H9 (cell line): ENCODE results near the gene MRPS10. TPM values are rescaled to one million over a fixed set of nuclear protein-coding genes. Genes with fewer than 3 reads are reported as not detected.

Experiments used
- DNase-seq: peaks from one replicate; pipeline ENCODE4 v3.0.0-alpha.2; 2017
- H2AFZ ChIP-seq: one replicate; pipeline ENCODE4 v1.6.1; 2013; ENCODE audit warnings: mild to moderate bottlenecking, low read length, control low read depth, moderate library complexity
- H2AK5ac ChIP-seq: 2 replicates; pipeline ENCODE4 v1.6.1; 2013; ENCODE audit warnings: low read length, control low read depth, mixed read lengths; ENCODE audit not compliant: insufficient read length
- H2BK120ac ChIP-seq: one replicate; pipeline ENCODE4 v1.6.1; 2013; ENCODE audit warnings: low read depth, mild to moderate bottlenecking, low read length, control low read depth, inconsistent platforms; ENCODE audit not compliant: poor library complexity, severe bottlenecking
- H2BK12ac ChIP-seq: 2 replicates; pipeline ENCODE4 v1.6.1; 2013; ENCODE audit warnings: low read length, control low read depth, mixed read lengths, low read depth; ENCODE audit not compliant: insufficient read length
- H2BK15ac ChIP-seq: 2 replicates; pipeline ENCODE4 v1.6.1; 2013; ENCODE audit warnings: low read depth, low read length, control low read depth
- H2BK20ac ChIP-seq: one replicate; pipeline ENCODE4 v1.6.1; 2013; ENCODE audit warnings: low read depth, mild to moderate bottlenecking, low read length, control low read depth, inconsistent platforms; ENCODE audit not compliant: poor library complexity, severe bottlenecking
- H2BK5ac ChIP-seq: 2 replicates; pipeline ENCODE4 v1.6.1; 2013; ENCODE audit warnings: low read length, control low read depth, mixed read lengths; ENCODE audit not compliant: insufficient read length
- H3K14ac ChIP-seq: 2 replicates; pipeline ENCODE4 v1.6.1; 2013; ENCODE audit warnings: low read length, control low read depth; ENCODE audit not compliant: insufficient read depth
- H3K18ac ChIP-seq: 2 replicates; pipeline ENCODE4 v1.6.1; 2013; ENCODE audit warnings: low read depth, mild to moderate bottlenecking, mixed read lengths, low read length, control low read depth; ENCODE audit not compliant: insufficient read length
- H3K23ac ChIP-seq: 2 replicates; pipeline ENCODE4 v1.6.1; 2013; ENCODE audit warnings: low read length, control low read depth, mixed read lengths, low read depth; ENCODE audit not compliant: insufficient read length
- H3K23me2 ChIP-seq: 2 replicates; pipeline ENCODE4 v1.6.1; 2013; ENCODE audit warnings: low read depth, mild to moderate bottlenecking, mixed read lengths, low read length, control low read depth; ENCODE audit not compliant: insufficient read length, poor library complexity, severe bottlenecking
- H3K27ac ChIP-seq: 2 replicates; pipeline ENCODE4 v1.5.1; 2013; ENCODE audit warnings: low read length, control low read depth, mixed read lengths, low read depth; ENCODE audit not compliant: insufficient read length
- H3K27me3 ChIP-seq: 2 replicates; pipeline ENCODE4 v1.6.1; 2013; ENCODE audit warnings: low read length, control low read depth, inconsistent platforms; ENCODE audit not compliant: insufficient read depth
- H3K4ac ChIP-seq: 2 replicates; pipeline ENCODE4 v1.6.1; 2013; ENCODE audit warnings: low read depth, mild to moderate bottlenecking, control low read depth, inconsistent platforms, low read length, moderate library complexity
- H3K4me1 ChIP-seq: 2 replicates; pipeline ENCODE4 v1.6.1; 2013; ENCODE audit warnings: low read length, control low read depth, inconsistent platforms; ENCODE audit not compliant: insufficient read depth
- H3K4me2 ChIP-seq: 2 replicates; pipeline ENCODE4 v1.6.1; 2013; ENCODE audit warnings: low read length, control low read depth, mixed read lengths; ENCODE audit not compliant: insufficient read length, insufficient read depth
- H3K56ac ChIP-seq: 2 replicates; pipeline ENCODE4 v1.6.1; 2013; ENCODE audit warnings: low read depth, mild to moderate bottlenecking, mixed read lengths, low read length, control low read depth; ENCODE audit not compliant: insufficient read length
- H3K79me1 ChIP-seq: 2 replicates; pipeline ENCODE4 v1.6.1; 2013; ENCODE audit warnings: low read depth, mild to moderate bottlenecking, moderate library complexity, low read length, control low read depth, inconsistent platforms; ENCODE audit not compliant: insufficient read depth, poor library complexity, severe bottlenecking
- H3K79me2 ChIP-seq: 2 replicates; pipeline ENCODE4 v1.6.1; 2013; ENCODE audit warnings: low read length, control low read depth, inconsistent platforms; ENCODE audit not compliant: insufficient read depth
- H3K9ac ChIP-seq: 2 replicates; pipeline ENCODE4 v1.6.1; 2013; ENCODE audit warnings: low read length, control low read depth, mixed read lengths; ENCODE audit not compliant: insufficient read length; ENCODE audit errors: extremely low read depth
- H3K9me3 ChIP-seq: one replicate; pipeline ENCODE4 v1.6.1; 2013; ENCODE audit warnings: low read depth, low read length, inconsistent platforms; ENCODE audit not compliant: control insufficient read depth
- H3T11ph ChIP-seq: one replicate; pipeline ENCODE4 v1.6.1; 2013; ENCODE audit warnings: mild to moderate bottlenecking, low read length, control low read depth, inconsistent platforms
- H4K20me1 ChIP-seq: one replicate; pipeline ENCODE4 v1.6.1; 2013; ENCODE audit not compliant: control insufficient read depth, insufficient read length, insufficient read depth
- H4K5ac ChIP-seq: 2 replicates; pipeline ENCODE4 v1.6.1; 2013; ENCODE audit warnings: low read depth, mild to moderate bottlenecking, mixed read lengths, low read length, control low read depth; ENCODE audit not compliant: insufficient read length
- H4K8ac ChIP-seq: replicated peaks from 2 replicates; pipeline ENCODE4 v1.6.1; 2013; ENCODE audit warnings: low read length, control low read depth, mixed read lengths, low read depth; ENCODE audit not compliant: insufficient read length
- H4K91ac ChIP-seq: 2 replicates; pipeline ENCODE4 v1.6.1; 2013; ENCODE audit warnings: low read depth, mild to moderate bottlenecking, moderate library complexity, mixed read lengths, low read length, control low read depth; ENCODE audit not compliant: insufficient read length
- H3K27ac Mint-ChIP-seq, 3 experiments: 2 replicates in 2 of 3; 3 replicates in 1 of 3; pipeline ENCODE4 v1.8.0; 2020 to 2021; ENCODE audit warnings: mixed read lengths in 3 of 3, mild to moderate bottlenecking in 1 of 3, moderate library complexity in 1 of 3
- H3K27me3 Mint-ChIP-seq: 2 replicates; pipeline ENCODE4 v1.8.0; 2021; ENCODE audit warnings: low read depth, mild to moderate bottlenecking, moderate library complexity, mixed read lengths
- H3K36me3 Mint-ChIP-seq, 3 experiments: 2 replicates in 2 of 3; 3 replicates in 1 of 3; pipeline ENCODE4 v1.8.0; 2020 to 2021; ENCODE audit warnings: low read depth in 3 of 3, mixed read lengths in 3 of 3; ENCODE audit not compliant: insufficient read depth in 1 of 3
- H3K4me1 Mint-ChIP-seq, 2 experiments: 2 replicates each; pipeline ENCODE4 v1.8.0; 2020; ENCODE audit warnings: mixed read lengths in 2 of 2
- H3K4me3 Mint-ChIP-seq, 2 experiments: 2 replicates in 1 of 2; 3 replicates in 1 of 2; pipeline ENCODE4 v1.8.0; 2020 to 2021; ENCODE audit warnings: mild to moderate bottlenecking in 2 of 2, mixed read lengths in 2 of 2, moderate library complexity in 1 of 2
- H3K9me3 Mint-ChIP-seq, 2 experiments: 2 replicates in 1 of 2; 3 replicates in 1 of 2; pipeline ENCODE4 v1.8.0; 2020; ENCODE audit warnings: mild to moderate bottlenecking in 2 of 2, mixed read lengths in 2 of 2, moderate library complexity in 1 of 2
- CTCF ChIP-seq: fragments of 200-600 bp; sonication (generic); conservative IDR thresholded peaks from 3 replicates; pipeline ENCODE4 v1.8.0; 2021; ENCODE audit warnings: antibody characterized with exemption, mild to moderate bottlenecking
- whole genome bisulfite sequencing: extraction: QIAGEN DNeasy Blood & Tissue Kit; methylation state at CpG from one replicate; pipeline ENCODE4 v1.1.7; 2013; ENCODE audit warnings: missing lambda C conversion rate, low lambda C conversion rate, mixed read lengths; ENCODE audit not compliant: insufficient read length; ENCODE audit errors: extremely low coverage; 5-methylcytosine and 5-hydroxymethylcytosine counted together
- total RNA-seq: library from RNA; stranded (reverse); gene quantifications from 2 replicates; pipeline ENCODE4 v1.2.1, GENCODE V29; 2021

Gene MRPS10
- total RNA-seq, 1 experiment from 2014 or later = 33.9 TPM

DNA sequence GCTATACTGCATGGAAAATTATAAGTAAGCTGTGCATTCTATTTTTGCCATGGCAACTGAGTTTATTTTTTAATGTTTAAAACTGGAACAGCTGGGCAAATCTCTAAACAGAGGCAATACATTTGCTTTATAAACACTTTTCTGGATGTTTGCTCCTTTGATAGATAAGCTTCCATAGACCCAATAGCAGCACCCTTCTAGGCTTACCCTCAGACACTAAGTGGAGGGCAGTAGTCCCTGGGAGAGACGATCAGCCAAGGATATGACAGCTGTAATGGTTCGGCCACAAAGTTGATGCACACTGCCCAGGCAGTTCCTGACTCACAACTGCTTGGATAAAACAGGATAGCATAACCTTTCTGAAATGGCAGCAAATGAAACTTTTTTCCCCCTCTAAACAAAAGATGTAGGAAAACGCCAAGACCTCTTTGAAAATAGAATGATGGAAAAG is 8.5 kb upstream of the MRPS10 start:
- no peak overlapping the region for H3K4me2 ChIP-seq
- H3K9me3 Mint-ChIP-seq = no peaks in the 10 kb centered on the region
- H2BK20ac ChIP-seq = no peak overlapping the region
- no peaks in the 10 kb centered on the region for H3K27me3 ChIP-seq
- no peak overlapping the region for H3K4me3 Mint-ChIP-seq
- H4K8ac ChIP-seq = no peak overlapping the region
- no peak overlapping the region for H3T11ph ChIP-seq
- H3K27ac ChIP-seq = no peak overlapping the region
- H4K5ac ChIP-seq = no peak overlapping the region
- H3K4me1 ChIP-seq = no peaks in the 10 kb centered on the region
- no peaks in the 10 kb centered on the region for H4K20me1 ChIP-seq
- TF ChIP-seq CTCF = no peak
- H3K4ac ChIP-seq = no peak overlapping the region
- H3K56ac ChIP-seq = no peak overlapping the region
- no CpG with 5 or more reads among the region's 3 CpGs for WGBS
- H3K79me1 ChIP-seq = no peaks in the 10 kb centered on the region
- no peak overlapping the region for H2AFZ ChIP-seq
- DNase-seq = no peak
- peak overlapping the region in 2 of 3 experiments; percentile 81 to 87; a peak in 3 of 7 replicates for H3K27ac Mint-ChIP-seq
- H4K91ac ChIP-seq = no peak overlapping the region
- no peak overlapping the region for H3K9ac ChIP-seq
- H3K79me2 ChIP-seq = no peaks in the 10 kb centered on the region
- no peaks in the 10 kb centered on the region; the same call in 1 of the 2 replicates for H3K27me3 Mint-ChIP-seq
- no peak overlapping the region for H2BK5ac ChIP-seq
- H2BK15ac ChIP-seq = no peak overlapping the region
- H2BK120ac ChIP-seq = no peak overlapping the region
- H3K36me3 Mint-ChIP-seq = peaks cover 3 to 23% (median 22%) of the 10 kb centered on the region in 3 experiments; a peak in 6 of 7 replicates
- H3K14ac ChIP-seq = no peak overlapping the region
- H3K23me2 ChIP-seq = no peaks in the 10 kb centered on the region
- peaks cover 0 to 5% of the 10 kb centered on the region in 2 experiments; a peak in 3 of 4 replicates for H3K4me1 Mint-ChIP-seq
- no peak overlapping the region for H2AK5ac ChIP-seq
- H3K9me3 ChIP-seq = no peaks in the 10 kb centered on the region
- H3K23ac ChIP-seq = no peak overlapping the region
- H3K18ac ChIP-seq = no peak overlapping the region
- no peak overlapping the region for H2BK12ac ChIP-seq
